ENCODE data around the gene CA6.
"Not testable (repeated sequence)": the region's sequence is repeated elsewhere in the genome, so short reads cannot be mapped to it uniquely, and the experiment has no call there.

The CA6 gene

DNA sequence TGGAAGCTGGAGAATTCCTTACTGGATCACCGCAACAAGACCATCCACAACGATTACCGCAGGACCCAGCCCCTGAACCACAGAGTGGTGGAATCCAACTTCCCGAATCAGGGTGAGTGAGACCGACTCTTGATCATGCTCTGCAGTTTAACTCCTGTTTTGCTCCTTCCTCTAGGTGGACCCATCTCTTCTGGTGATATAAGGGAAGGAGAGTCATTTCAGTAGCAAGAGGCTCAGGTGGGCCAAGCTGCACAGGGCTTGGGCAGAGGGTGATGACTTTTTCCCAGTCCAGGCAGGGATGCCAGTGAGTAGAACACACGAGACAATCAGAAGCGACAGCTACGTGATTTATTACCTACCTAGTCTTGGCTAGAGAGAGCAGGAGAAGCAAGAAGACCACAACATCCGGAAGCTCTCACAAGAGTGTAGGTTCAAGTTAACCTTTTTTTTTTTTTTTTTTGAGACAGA, 25.2 kb downstream of the CA6 start:
- no peak for DNase-seq

DNA sequence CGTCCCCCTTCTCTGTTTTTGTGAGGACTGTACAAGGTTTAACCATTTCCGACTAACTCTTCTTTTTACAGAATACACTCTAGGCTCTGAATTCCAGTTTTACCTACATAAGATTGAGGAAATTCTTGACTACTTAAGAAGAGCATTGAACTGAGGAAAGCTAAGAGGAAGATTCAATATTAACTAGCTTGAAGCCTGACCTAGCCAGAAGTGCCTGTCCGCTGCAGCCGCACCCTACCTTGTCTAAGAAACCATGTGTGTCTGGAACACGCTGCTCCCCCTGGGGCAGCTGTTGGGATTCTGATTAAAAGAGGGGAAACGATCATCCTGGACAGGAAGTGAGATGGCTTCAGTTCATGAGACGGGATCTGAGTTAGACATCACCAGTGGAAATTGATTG, 28.9 kb downstream of the CA6 start:
- no peak for DNase-seq

DNA sequence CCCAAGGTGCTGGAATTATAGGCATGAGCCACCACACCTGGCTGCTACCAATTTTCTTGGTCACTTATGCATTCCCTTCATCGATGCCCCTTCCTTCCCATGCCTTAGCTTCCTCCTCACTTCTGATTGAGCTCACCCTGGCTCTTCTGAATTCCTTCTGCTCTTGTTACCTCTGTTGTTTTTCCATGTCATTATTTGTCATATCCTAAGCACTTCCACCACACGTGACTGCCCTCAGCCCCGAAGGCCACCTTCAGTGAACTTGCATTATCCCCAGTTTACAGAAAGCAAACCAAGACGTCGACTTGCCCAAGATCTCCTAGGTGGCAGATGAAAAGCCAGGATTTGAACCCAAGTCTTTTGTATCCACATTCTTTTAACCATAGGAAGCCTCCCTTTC, 30.7 kb downstream of the CA6 start:
- DNase-seq: no peak

DNA sequence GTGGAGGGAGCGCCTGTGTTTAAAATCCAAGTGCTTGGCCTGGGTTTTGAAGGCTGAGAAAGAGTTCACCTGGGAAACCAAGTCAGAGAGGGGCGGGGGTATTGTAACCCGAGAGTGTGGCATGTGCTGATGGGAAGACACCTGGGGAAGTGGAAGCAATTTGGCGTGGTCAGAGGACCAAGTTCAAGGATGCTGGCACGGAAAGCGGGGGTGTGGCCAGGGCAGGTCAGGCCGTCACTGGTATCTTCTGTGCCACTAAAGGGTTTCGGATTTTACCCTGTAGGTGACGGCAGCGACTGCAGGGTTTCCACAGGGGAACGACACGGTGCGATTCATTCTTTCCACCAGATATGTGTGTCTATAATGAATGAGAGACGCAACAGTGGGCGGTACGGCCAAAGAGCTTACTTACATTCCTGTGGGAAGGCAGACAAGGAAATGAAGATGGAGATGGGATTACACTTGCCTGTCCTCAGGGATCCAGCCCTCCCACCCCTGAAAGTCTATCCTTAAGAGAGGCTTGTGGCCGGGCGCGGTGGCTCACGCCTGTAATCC, 31.3 kb downstream of the CA6 start:
- DNase-seq: peak; percentile 59

DNA sequence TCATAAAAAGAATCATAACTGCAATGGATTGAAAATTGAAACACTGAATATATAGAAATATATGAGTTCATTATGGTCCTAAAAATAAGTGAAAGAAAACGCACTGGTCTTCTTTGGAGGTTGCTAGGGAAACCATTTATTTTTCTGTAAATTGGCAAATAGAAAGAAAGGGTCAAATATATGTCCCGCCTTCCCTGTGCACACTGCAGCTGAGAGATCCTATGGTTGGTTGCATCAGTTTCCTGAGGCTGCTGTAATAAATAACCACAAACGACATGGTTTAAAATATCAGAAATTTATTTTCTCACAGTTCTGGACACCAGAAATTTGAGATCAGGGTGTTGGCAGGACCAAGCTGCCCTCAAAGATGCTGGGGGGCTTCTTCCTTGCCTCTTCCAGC, 35.0 kb downstream of the CA6 start:
- no peak for DNase-seq

DNA sequence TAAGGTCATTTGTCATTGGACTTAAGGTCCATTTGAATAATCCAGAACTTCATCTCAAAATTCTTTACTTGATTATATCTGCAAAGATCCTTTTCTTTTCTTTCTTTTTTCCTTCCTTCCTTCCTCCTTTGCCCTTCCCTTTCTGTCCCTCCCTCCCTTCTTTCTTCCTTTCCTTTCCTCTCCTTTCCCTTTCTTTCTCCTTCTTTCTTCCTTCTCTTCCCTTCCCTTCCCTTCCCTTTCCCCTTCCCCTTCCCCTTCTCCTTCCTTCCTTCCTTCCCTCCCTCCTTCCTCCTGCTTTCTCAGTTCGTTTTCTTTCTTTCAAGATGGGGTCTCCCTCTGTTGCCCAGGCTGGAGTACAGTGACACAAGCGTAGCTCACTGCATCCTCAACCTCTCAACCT, 35.5 kb downstream of the CA6 start:
- no peak for DNase-seq

DNA sequence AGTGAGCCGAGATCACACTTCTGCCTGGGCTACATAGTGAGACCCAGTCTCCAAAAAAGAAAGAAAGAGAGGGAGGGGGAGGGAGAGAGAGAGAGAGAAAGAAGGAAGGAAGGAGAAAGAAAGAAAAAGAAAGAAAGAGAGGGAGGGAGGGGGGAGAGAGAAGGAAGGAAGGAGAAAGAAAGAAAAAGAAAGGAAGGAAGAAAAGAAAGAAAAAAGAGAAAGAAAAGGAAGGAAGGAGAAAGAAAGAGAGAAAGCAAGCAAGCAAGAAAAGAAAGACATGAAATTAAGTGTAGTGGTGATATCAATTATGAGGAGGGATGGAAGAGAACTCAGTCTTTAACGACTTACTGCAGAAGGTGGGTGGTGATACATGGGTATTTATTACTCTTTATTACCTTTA, 38.5 kb downstream of the CA6 start:
- no peak for DNase-seq

DNA sequence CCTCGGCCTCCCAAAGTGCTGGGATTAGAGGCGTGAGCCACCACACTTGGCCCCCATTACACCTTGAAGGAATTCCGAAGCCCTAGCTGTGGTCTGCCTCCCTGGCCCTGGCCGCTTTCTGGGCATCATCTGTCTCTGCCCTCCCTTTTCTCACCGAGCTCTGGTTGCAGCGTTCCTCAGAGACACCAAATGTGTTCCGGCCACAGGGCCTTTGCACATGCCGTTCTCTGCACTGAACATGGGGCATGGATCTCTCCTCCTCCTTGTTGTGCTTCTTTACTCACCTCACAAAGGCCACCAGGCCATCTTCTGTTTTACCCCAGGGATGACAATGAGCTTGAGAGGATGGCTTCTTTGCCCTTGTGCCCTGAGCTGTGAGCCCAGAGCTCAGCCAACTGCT, 39.3 kb downstream of the CA6 start:
- DNase-seq: no peak

DNA sequence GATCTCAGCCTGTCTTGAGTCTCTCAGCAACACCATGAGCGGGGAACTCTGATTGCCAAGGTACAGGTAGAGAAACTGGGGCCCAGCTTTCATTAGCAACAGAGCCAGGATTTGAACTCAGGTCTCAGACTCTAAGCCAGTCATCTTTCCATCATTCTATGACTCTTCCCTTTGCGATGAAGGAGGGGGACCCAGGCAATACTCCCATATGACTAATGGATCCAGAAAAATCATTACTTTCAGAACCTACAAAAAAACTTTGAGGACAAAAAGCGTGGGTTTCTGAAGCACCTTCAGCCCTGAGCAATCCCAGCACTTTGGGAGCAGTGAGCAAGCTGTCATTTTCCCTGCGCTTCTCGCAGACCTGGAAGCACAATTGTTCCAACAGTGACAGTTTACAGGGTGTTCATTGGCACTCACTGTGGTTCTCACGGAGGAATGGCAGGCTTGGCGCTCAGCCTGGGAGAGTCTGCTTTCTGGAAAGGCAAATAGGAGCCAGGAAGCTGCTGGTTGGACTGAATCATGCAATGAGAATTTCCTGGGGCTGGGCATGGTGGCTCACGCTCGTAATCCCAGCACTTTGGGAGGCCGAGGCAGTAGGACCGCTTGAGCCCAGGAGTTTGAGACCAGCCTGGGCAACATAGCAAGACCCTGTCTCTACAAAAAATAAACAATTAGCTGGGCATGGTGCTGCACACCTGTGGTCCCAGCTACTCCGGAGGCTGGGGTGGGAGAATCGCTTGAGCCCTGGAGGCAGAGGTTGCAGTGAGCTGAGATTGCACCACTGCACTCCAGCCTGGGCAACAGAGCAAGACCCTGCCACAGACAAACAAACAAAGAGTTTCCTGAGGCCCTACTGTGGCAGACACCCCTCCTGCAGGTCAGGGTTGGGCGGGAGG, 40.5 kb downstream of the CA6 start:
- DNase-seq: peak; percentile 92

DNA sequence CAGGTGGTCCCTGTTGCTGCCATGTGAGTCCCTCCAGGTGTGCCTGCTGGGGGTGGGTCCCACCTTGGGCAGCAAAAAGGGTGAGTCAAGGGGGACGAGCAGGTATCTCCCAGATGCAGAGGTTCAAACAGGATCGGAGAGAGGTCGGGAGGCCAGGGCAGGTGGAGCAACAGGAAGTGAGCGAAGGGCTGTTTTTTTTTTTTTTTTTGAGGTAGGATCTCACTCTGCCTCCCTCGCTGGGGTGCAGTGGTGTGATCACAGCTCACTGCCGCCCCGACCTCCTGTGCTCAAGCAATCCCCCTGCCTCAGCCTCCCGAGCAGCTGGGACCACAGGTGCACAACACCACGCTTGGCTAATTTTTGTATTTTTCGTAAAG, 41.1 kb downstream of the CA6 start:
- no peak for DNase-seq

DNA sequence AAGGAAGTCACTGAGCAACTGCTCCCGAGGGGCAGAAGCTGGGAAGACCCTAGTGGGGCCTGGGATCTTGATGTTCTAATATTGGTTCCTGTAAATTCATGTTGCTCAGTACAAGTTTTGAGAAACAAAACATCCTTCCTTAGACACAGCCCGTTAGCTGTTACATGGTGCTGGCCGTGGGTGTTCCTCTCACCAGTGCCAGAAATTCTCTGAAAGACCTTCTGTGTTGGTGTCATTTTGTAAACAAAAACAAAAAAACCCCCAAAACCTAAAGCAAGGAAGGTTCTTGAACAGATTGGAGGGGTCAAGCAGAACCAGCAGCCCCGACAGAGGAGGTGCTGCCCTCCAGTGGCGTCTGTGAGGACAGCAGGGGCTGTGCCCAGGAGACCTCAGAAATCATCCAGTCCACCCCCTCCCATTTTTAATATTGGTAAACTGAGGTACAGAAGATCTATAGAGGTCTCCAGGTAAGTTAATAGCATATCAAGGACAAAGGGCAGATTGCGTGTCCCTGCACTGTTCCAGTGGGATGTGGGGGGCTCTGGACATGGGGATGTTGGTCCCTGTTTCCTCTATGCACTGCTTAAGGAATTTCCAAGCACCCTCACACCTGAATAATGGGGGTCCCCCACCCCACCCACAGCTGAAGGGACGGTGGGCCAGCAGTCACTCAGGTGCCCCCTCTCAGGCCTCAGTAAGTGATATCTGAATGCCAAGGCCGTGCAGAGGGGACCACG, 42.4 kb downstream of the CA6 start:
- DNase-seq: peak; percentile 34

DNA sequence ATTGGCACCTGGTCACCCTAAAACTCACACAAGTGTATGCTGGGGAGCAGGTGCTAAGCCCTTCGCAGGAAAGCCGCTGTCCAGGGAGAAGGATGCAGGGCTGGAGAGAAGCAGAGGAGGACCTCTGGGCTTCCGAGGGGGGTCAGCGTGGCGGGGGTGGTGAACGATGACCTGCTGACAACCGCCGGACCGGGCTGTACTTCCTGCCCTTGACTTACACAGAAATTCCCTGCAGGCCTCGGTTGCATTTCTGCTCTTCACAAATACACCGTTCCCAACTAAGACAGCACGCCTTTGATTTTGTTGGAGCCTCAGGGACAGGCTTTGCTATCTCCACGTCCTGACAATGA, 42.9 kb downstream of the CA6 start:
- no peak for DNase-seq

DNA sequence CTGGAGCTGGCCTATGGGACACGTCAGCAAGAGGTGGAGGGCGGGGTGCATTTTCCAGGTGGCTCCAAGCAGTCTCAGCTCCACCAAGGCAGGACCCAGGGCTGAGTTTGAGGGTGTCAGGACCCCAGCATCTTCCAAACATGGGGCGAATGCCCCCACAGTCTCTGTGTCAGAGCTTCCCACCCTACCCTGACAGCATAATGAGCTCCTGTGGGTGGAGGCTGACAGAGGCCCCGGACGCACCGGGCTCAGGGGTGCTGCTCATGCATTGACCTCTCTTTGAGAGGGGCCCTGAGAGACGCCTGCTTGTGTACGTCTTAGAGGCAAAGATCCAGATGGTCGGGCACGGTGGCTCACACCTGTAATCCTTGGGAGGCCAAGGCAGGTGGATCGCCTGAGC, 43.4 kb downstream of the CA6 start:
- no peak for DNase-seq

DNA sequence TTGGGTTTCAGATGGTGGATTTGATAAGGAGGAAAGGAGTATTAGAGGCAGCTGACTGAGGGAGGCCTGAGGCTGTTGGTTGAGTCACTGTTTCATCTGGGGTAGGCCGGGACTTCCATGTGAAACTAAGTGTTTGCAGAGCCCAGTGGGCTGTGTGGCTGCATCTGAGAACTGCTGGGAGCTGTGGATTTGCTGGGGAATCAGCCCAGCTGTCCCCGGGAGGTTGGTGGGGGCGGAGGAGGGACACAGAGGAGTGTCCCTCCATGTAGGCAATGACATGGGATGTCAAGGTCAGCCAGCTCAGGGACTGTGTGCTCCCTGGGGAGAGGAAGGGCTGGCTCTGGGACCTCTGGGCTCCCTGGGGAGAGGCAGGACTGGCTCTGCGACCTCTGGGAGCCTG, 44.2 kb downstream of the CA6 start:
- no peak for DNase-seq

DNA sequence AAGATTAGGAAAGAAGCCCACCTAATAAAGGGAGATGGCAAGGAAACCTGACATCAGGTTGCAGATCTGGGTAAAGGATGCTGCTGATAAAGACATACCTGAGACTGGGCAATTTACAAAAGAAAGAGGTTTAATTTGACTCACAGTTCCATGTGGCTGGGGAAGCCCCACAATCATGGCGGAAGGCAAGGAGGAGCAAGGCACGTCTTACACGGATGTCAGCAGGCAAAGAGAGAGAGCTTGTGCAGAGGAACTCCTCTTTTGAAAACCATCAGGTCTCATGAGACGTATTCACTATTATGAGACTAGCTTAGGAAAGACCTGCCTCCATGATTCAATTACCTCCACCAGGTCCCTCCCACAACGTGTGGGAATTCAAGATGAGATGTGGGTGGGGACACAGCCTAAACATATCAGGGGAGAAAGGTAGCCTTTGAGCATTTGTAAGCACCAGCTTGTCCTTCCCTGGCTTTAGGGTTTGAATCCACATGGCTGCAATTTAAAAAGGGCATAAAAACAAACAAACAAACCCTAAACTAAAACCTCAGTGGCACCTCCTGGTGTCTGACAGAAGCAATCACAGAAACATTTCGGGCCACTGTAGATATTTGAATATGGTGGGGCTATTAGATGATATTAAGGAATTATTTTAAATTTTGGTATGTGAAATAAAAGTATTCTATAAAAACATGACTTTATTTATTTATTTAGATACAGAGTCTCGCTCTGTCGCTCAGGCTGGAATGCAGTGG, 47.4 kb downstream of the CA6 start:
- no peak for DNase-seq

DNA sequence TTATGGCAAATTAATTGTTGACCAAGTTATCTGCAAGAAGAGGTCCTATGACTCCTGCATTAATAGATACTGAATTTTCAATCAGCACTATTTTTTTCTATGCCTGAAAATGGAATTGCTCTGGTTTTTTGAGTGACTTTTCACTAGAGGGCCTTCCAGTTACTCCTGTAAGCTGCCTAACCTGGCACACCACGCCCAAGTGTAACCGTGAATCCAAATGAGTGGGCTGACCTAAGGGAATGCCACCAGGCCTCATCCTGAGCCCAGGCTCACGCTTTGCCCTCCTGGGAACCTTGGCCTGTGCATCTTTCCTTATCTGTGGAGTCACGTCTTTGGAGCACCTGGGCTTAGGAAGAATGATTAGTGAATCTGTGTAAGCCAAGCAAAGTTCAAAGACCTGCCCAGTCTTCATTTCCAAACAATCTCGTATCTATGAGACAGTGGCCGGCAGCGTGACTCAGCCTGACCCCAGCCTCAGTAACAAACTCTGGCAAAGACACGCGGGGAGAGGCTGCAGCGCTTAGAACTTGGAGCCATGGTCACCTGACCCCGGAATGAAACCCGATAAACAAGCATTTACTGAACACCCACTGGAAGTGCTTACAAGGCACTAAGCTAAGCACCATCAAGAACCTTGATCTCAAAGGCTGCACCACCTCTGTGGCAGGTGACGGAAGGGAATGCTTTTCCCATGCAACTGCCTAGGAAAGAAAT, 48.5 kb downstream of the CA6 start:
- not testable (repeated sequence) for DNase-seq

DNA sequence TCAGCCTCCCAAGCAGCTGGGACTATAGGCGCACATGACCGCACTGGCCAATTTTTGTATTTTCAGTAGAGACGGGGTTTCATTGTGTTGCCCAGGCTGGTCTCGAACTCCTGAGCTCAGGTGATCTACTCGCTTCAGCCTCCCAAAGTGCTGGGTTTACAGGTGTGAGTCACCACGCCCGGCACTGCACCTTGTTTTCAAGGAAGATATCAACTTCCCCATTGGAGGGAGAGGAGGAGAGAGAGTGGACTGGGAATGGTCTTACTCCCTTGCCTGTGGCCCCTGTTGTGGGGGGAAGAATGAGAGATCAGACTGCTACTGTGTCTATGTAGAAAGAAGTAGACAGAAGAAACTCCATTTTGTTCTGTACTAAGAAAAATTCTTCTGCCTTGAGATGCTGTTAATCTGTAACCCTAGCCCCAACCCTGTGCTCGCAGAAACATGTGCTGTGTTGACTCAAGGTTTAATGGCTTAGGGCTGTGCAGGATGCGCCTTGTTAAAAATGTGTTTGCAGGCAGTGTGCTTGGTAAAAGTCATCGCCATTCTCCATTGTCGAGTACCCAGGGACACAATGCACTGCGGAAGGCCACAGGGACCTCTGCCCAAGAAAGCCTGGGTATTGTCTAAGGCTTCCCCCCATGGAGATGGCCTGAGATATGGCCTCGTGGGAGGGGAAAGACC, 56.0 kb downstream of the CA6 start:
- not testable (repeated sequence) for DNase-seq

DNA sequence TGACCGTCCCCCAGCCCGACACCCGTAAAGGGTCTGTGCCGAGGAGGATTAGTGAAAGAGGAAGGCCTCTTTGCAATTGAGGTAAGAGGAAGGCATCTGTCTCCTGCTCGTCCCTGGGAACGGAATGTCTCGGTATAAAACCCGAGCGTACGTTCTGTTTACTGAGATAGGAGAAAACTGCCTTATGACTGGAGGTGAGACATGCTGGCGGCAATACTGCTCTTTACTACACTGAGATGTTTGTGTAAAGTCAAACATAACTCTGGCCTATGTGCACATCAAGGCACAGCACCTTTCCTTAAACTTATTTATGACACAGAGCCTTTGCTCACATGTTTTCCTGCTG, 56.5 kb downstream of the CA6 start:
- not testable (repeated sequence) for DNase-seq

DNA sequence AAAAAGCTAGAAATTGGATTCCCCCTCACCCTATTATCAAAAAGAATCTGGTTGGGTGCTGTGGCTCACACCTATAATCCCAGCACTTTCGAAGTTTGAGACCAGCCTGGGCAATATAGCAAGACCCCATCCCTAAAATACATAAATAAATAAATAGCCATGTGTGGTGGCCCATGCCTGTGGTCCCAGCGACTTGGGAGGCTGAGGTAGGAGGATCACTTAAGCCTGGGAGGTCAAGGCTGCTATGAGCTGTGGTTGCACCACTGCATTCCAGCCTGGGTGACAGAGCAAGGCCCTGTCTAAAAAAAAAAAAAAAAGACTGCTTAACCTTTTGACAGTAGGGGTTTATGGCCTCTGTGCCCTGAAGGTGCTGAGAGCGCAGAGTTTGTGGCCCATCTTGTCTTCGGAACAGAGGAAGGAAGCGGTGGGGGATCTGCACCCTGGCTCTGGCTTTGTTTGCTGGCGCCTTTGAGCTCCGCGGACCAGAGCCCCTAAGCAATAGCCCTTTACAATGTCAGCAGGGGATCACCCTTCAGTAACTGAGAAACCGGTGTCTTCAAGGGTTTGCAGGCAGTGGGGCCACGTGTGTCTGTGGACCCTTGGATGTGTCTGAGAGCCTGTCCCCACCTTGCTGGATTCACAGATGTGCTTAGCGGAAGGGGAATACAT, 58.5 kb downstream of the CA6 start:
- no peak for DNase-seq

DNA sequence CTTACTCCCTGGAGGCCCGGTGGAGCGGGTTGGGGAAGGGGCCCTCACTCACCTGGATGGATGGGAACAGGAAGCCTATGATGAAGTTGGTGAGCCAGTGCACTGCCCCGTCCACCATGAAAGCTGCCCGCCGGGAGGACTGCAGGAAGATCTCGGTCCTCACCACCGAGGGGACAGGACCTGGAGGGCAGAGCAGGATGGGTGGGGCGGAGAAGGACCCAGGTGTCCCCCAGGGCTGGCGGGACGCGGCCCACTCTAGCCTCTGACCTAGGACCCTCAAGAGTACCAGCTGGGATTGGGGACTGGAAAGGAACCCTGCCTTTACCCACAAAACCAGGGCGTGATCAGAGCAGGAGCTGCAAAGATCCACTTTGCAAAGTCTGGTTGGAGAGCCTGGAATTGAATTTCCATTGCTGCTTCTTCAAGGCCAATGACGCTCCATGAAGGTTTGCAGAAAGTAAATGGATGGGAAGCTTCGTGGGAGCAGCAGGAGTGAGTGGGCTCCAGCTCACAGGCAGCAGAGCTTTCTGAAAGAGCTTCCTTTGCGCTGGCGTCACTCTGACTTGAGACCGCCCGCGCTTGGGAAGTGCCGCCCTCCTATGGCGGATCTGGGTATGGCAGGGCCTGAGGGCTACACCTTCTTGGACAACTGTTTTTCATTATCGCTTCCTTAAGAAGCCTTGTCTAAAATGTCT, 59.2 kb downstream of the CA6 start:
- DNase-seq: peak; percentile 87

DNA sequence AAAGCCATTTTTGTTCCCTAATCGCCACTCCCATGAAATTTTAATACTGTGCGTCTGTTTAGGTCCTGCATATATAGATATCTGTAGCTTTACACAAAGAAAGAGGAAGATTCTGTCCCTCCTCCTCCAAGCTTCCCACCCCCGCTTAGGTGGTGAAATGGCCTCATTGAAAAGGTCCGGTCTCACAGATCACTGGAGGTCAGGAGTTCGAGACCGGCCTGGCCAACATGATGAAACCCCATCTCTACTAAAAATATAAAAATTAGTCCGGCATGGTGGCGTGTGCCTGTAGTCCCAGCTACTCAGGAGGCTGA, 59.7 kb downstream of the CA6 start:
- DNase-seq: no peak

Data from fibroblast of upper back skin (primary cell).